ENCODE data around the gene RTN4RL2.

The RTN4RL2 gene

DNA sequence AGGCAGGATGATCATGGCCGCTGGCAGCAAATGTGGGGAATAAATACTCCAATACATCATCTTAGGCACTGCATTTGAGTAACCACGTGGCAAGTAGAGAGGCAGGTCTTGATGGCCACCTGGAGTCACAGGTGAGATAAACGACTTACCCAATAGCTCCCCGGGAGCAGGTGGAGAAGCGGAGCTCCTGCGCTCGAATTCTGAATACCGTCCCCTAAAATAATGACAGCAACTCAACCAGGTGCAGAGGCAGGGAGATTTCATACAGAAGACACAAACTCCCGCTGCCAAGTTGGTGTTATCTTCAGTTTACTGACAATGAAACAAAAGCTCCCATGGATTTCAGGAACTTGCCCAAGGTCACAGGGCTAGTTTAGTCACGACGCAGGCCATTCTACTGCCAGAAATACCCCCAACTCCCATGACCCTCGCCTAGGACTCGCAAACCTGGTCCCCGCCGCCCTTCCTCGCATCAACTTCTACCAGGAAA, 33.8 kb upstream of the RTN4RL2 start:
- DNase-seq (ENCODE audit: extremely low read depth, low read depth): no peak
- TF ChIP-seq CTCF (IDR thresholded peaks at IDR 0.05; ENCODE audit: low read depth, low read length): no peak

GRCh38 chr11:57426929-57427726, 33.2 kb upstream of the RTN4RL2 start, which contains the start of gene SLC43A3:
TSS of gene SLC43A3 (minus strand) at chr11:57427121. CDS start at chr11:57426172, 949 bp downstream.
- DNase-seq (ENCODE audit: extremely low read depth, low read depth): peak; percentile 69
- no peak for TF ChIP-seq CTCF (IDR thresholded peaks at IDR 0.05; ENCODE audit: low read depth, low read length)

- no peak for DNase-seq (ENCODE audit: extremely low read depth, low read depth)
- no peak for TF ChIP-seq CTCF (IDR thresholded peaks at IDR 0.05; ENCODE audit: low read depth, low read length)
Observed at GRCh38 chr11:57427727-57428082, 32.6 kb upstream of the RTN4RL2 start.

DNA sequence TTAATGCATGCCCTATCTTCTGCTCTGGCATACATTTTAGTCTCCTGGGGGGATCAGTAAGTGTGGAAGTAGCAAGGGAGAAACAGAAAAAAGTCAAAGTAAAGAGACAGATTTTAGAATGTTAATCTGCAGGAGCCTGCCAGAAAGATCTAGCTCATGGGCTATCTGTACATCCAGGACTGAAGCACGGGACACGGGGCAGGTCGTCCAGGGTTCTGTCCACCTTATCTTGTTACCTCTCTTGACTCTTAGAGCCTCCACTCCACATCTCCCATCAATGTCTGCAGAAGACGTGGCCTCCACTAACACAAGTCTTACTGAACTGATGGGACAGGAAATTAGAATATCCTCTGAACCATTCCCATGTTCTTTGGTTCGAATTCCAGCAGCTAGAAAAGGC, 31.7 kb upstream of the RTN4RL2 start:
- no peak for DNase-seq (ENCODE audit: extremely low read depth, low read depth)
- TF ChIP-seq CTCF (IDR thresholded peaks at IDR 0.05; ENCODE audit: low read depth, low read length): no peak

GRCh38 chr11:57429946-57430345, 30.4 kb upstream of the RTN4RL2 start:
- TF ChIP-seq CTCF (IDR thresholded peaks at IDR 0.05; ENCODE audit: low read depth, low read length): no peak
- no peak for DNase-seq (ENCODE audit: extremely low read depth, low read depth)

DNA sequence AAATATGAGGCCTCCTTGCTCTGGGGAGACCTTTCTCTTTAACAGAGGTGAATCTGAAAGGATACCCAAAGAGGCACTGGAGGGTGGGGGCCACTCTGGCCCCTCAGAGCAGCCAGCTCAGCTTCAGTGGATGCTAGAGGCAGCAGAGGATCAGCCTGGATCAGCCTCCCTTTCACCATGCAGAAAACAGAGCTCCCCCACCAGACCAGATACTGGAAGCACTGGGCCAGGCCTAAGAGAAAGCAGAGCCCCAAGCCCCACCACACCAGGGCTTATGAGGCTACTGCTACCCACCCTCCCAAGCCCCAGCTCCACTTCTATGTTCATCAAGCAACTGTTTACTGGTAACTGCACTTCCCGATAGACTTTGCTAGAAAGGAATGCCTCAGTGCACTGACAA, 29.4 kb upstream of the RTN4RL2 start:
- no peak for TF ChIP-seq CTCF (IDR thresholded peaks at IDR 0.05; ENCODE audit: low read depth, low read length)
- DNase-seq (ENCODE audit: extremely low read depth, low read depth): no peak

GRCh38 chr11:57432149-57432561, 28.2 kb upstream of the RTN4RL2 start:
- DNase-seq (ENCODE audit: extremely low read depth, low read depth): no peak

More at GRCh38 chr11:57432149-57432561, 28.2 kb upstream of the RTN4RL2 start:
- no peak for TF ChIP-seq CTCF (IDR thresholded peaks at IDR 0.05; ENCODE audit: low read depth, low read length)
